GM12864 (cell line): ENCODE data around the gene ARHGAP22.

Experiments used
- DNase-seq: peaks from one replicate; pipeline ENCODE4 v3.0.0-alpha.2; 2011; ENCODE audit warnings: low read depth
- H3K4me3 ChIP-seq: 2 replicates; pipeline ENCODE4 v1.5.1; 2011; ENCODE audit warnings: mild to moderate bottlenecking, low read depth, low read length, control low read depth
- TF ChIP-seq, protein P1 (sequence below): IDR thresholded peaks from 2 replicates; pipeline ENCODE4 v1.5.1; 2011; ENCODE audit warnings: low read depth, mild to moderate bottlenecking, moderate library complexity, low read length, control low read depth, inconsistent platforms; ENCODE audit errors: missing control alignments

The ARHGAP22 gene

GRCh38 chr10:48461623-48462481 lies 143.0 kb downstream of the ARHGAP22 start:
- TF ChIP-seq, protein P1, sequence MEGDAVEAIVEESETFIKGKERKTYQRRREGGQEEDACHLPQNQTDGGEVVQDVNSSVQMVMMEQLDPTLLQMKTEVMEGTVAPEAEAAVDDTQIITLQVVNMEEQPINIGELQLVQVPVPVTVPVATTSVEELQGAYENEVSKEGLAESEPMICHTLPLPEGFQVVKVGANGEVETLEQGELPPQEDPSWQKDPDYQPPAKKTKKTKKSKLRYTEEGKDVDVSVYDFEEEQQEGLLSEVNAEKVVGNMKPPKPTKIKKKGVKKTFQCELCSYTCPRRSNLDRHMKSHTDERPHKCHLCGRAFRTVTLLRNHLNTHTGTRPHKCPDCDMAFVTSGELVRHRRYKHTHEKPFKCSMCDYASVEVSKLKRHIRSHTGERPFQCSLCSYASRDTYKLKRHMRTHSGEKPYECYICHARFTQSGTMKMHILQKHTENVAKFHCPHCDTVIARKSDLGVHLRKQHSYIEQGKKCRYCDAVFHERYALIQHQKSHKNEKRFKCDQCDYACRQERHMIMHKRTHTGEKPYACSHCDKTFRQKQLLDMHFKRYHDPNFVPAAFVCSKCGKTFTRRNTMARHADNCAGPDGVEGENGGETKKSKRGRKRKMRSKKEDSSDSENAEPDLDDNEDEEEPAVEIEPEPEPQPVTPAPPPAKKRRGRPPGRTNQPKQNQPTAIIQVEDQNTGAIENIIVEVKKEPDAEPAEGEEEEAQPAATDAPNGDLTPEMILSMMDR = no peak
- no peak for DNase-seq
- H3K4me3 ChIP-seq = no peak overlapping the region

- DNase-seq = no peak
- TF ChIP-seq, protein P1 = no peak
Measured at GRCh38 chr10:48460182-48460581, 144.7 kb downstream of the ARHGAP22 start.

GRCh38 chr10:48459270-48460150 lies 145.4 kb downstream of the ARHGAP22 start:
- DNase-seq = no peak
- TF ChIP-seq, protein P1 = peak; percentile 49
- H3K4me3 ChIP-seq = no peak overlapping the region

More at GRCh38 chr10:48460182-48460581, 144.7 kb downstream of the ARHGAP22 start:
- no peak overlapping the region for H3K4me3 ChIP-seq

DNA sequence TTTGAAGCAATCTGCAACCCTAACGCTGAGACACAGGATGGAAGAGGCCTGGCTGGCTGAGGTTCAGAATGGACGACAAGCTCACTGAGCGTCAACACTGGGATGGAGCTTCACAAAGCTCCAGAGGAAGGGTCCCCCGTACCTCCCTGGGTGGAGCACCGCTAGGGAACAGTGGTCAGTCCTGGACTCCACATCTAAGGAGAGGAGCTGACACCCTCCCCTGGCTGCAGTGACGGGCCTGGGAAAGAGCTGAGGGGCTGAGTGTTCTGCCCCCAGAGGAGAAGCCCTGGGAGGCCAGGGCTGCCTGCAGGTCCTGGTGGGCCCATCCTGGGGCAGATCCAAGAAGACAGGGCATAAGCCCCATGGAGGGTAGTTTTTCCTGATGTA lies 146.2 kb downstream of the ARHGAP22 start:
- no peak for DNase-seq
- H3K4me3 ChIP-seq = no peak overlapping the region
- TF ChIP-seq, protein P1 = no peak

GRCh38 chr10:48457949-48458661 lies 146.8 kb downstream of the ARHGAP22 start:
- DNase-seq = no peak
- TF ChIP-seq, protein P1 = no peak
- no peak overlapping the region for H3K4me3 ChIP-seq

- H3K4me3 ChIP-seq = no peak overlapping the region
- TF ChIP-seq, protein P1 = no peak
- DNase-seq = no peak
Measured at GRCh38 chr10:48456808-48457761, 147.8 kb downstream of the ARHGAP22 start.
